Activated CD4-positive, CD25-positive, alpha-beta regulatory T cell treated with anti-CD3 and anti-CD28 coated beads, Interleukin-2, amount 50 U/mL, for 16 hours (primary cell): ENCODE measurements around the gene SLMAP.
"Not testable (repeated sequence)": the region's sequence is repeated elsewhere in the genome, so short reads cannot be mapped to it uniquely, and the experiment has no call there.

Source experiments
- DNase-seq: peaks from one replicate; pipeline ENCODE4 v3.0.0-alpha.2; 2020; ENCODE audit warnings: low read depth, low spot score

SLMAP gene

GRCh38 chr3:57826952-57827723 lies 71.0 kb downstream of the SLMAP start:
- no peak for DNase-seq

GRCh38 chr3:57827757-57828156 lies 71.6 kb downstream of the SLMAP start:
- no peak for DNase-seq

GRCh38 chr3:57832486-57832885 lies 76.4 kb downstream of the SLMAP start:
- no peak for DNase-seq

GRCh38 chr3:57832900-57833313 lies 76.8 kb downstream of the SLMAP start:
- no peak for DNase-seq

- DNase-seq = no peak
These were observed 77.7 kb downstream of the SLMAP start for GRCh38 chr3:57833763-57834162.

GRCh38 chr3:57837686-57838085 lies 81.6 kb downstream of the SLMAP start:
- no peak for DNase-seq

GRCh38 chr3:57838627-57839026 lies 82.5 kb downstream of the SLMAP start:
- no peak for DNase-seq

GRCh38 chr3:57840473-57840872 lies 84.4 kb downstream of the SLMAP start:
- no peak for DNase-seq

- DNase-seq = no peak
These were observed 85.7 kb downstream of the SLMAP start for GRCh38 chr3:57841818-57842217.

- DNase-seq = no peak
These were observed 92.1 kb downstream of the SLMAP start for GRCh38 chr3:57848177-57848738.

GRCh38 chr3:57851304-57851703 lies 95.2 kb downstream of the SLMAP start:
- DNase-seq = no peak

GRCh38 chr3:57852896-57853295 lies 96.8 kb downstream of the SLMAP start:
- no peak for DNase-seq

GRCh38 chr3:57855281-57855680 lies 99.2 kb downstream of the SLMAP start:
- DNase-seq = no peak

GRCh38 chr3:57855943-57856342 lies 99.8 kb downstream of the SLMAP start:
- DNase-seq = no peak

- no peak for DNase-seq
These were observed 100.6 kb downstream of the SLMAP start for GRCh38 chr3:57856675-57857074.

- no peak for DNase-seq
These were observed 106.8 kb downstream of the SLMAP start for GRCh38 chr3:57862894-57863293.

- no peak for DNase-seq
These were observed 107.3 kb downstream of the SLMAP start for GRCh38 chr3:57863380-57863779.

GRCh38 chr3:57864853-57865252 lies 108.7 kb downstream of the SLMAP start:
- no peak for DNase-seq

GRCh38 chr3:57869110-57869509 lies 113.0 kb downstream of the SLMAP start:
- not testable (repeated sequence) for DNase-seq

- no peak for DNase-seq
These were observed 116.5 kb downstream of the SLMAP start for GRCh38 chr3:57872606-57873005.

GRCh38 chr3:57876632-57877031 lies 120.5 kb downstream of the SLMAP start:
- DNase-seq = no peak

GRCh38 chr3:57877116-57877515 lies 121.0 kb downstream of the SLMAP start:
- DNase-seq = no peak

- not testable (repeated sequence) for DNase-seq
These were observed 128.3 kb downstream of the SLMAP start for GRCh38 chr3:57884436-57884835.
